B cell (primary cell): ENCODE data around the gene CFAP74.

Experiments
- EZH2 ChIP-seq: IDR thresholded peaks from 2 replicates; pipeline ENCODE4 v1.6.1; 2012; ENCODE audit warnings: borderline replicate concordance, low read depth, mild to moderate bottlenecking, moderate library complexity, low read length; ENCODE audit not compliant: insufficient read depth, poor library complexity, severe bottlenecking
- TF ChIP-seq, protein P1 (sequence below): fragments of 200-600 bp; IDR thresholded peaks from one replicate; pipeline ENCODE4 v1.8.0; 2022; ENCODE audit warnings: antibody characterized with exemption, mild to moderate bottlenecking

DNA sequence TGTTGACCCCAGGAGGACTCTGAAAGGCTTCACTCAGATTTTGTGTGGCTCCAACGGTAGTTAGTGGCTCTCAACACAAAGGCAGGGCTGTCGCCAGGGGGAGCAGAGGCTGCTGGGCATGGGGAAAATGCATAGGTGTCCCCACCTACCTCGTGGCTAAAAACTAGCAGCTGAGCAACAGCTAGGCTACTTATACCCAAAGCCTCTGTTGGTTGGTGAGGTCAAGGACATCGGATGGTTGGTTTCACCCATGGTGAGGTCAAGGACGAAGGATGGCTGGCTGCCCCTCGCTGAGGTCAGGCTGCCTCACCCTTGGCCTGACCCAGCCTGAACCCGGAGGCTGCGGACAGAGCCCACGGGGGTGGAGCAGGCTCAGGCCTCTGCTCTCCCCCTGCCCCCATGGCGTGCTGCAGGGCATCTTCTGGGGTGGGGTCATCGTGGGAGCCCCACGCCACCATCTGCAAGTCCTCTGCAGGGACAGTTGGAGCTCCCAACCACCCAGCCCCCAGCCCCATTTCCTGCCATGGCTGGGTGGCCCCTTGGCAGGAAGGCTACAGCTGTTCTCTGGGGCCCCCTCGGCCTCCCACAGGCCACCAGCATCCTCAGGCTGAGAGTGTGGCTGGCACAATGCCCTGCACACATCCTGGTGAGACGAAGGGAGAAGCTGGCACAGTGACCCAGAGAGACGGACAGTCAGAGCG is 104.2 kb downstream of the CFAP74 start:
- TF ChIP-seq, protein P1, sequence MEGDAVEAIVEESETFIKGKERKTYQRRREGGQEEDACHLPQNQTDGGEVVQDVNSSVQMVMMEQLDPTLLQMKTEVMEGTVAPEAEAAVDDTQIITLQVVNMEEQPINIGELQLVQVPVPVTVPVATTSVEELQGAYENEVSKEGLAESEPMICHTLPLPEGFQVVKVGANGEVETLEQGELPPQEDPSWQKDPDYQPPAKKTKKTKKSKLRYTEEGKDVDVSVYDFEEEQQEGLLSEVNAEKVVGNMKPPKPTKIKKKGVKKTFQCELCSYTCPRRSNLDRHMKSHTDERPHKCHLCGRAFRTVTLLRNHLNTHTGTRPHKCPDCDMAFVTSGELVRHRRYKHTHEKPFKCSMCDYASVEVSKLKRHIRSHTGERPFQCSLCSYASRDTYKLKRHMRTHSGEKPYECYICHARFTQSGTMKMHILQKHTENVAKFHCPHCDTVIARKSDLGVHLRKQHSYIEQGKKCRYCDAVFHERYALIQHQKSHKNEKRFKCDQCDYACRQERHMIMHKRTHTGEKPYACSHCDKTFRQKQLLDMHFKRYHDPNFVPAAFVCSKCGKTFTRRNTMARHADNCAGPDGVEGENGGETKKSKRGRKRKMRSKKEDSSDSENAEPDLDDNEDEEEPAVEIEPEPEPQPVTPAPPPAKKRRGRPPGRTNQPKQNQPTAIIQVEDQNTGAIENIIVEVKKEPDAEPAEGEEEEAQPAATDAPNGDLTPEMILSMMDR: no peak
- TF ChIP-seq EZH2: no peak
